Activated CD4-positive, CD25-positive, alpha-beta regulatory T cell treated with anti-CD3 and anti-CD28 coated beads, Interleukin-2, amount 50 U/mL, for 16 hours (primary cell): ENCODE measurements around the gene LRRC8A.
A peak's percentile ranks its signal among the peaks of the same experiment; 100 is the strongest.
"Not testable (repeated sequence)": the region's sequence is repeated elsewhere in the genome, so short reads cannot be mapped to it uniquely, and the experiment has no call there.

Experiments
- DNase-seq: peaks from one replicate; pipeline ENCODE4 v3.0.0-alpha.2; 2020; ENCODE audit warnings: low read depth, low spot score

LRRC8A gene

DNA sequence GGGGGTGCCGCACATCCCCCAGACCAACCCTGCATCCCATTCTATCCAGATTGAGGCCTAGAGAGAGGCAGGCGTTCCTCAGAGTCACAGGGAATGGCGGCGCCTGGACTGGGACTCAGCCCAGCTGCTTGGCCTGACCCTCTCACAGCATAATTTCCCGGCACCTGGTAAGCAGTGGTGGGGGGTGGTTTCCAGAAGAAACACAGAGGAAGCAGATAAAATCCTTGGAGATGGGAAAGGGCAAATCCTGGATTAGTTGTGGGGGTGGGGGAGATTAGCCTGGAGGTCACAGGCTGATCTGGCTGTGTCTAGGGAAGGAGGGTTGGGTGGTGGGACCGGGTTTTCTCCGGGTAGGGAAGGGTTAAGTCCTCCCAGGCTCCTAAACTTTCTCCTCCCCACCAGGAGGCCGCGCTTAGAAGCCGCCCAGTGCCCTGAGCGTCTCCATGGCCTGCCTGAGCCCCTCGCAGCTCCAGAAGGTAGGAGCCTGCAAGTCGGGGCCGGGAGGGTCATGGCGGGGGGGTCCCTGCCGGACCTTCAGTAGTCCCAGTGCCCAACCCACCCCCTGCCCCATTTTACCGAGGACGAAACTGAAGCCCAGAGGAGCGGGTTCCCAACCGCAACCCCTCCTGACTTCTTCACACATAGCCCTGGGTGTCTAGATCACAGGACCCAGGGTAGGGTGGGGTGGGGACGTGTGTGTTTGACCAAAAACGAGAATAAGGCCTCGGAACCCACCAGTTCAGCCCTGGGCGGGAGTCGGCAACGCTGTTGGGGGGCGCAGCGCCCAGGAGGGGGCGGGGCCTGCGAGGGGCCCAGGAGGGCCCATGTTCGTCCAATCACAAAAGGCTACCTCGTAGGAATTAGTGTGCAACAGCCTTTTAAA is 40.2 kb downstream of the LRRC8A start:
- DNase-seq = no peak

DNA sequence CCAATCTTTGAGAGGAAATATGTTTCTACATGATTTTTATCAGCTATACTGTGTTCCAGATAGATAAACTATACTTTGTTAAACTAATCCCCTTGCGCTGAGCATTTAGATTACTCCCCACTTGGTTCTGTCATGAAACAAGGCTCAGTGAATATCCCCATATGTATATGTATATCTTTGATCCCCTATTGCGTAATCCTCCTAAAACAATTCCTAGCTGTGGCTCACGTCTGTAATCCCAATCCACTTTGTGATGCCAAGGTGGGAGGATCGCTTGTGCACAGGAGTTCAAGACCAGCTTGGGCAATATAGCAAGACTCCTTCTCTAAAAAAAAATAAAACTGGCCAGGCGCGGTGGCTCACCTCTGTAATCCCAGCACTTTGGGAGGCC is 41.6 kb downstream of the LRRC8A start:
- DNase-seq = no peak

DNA sequence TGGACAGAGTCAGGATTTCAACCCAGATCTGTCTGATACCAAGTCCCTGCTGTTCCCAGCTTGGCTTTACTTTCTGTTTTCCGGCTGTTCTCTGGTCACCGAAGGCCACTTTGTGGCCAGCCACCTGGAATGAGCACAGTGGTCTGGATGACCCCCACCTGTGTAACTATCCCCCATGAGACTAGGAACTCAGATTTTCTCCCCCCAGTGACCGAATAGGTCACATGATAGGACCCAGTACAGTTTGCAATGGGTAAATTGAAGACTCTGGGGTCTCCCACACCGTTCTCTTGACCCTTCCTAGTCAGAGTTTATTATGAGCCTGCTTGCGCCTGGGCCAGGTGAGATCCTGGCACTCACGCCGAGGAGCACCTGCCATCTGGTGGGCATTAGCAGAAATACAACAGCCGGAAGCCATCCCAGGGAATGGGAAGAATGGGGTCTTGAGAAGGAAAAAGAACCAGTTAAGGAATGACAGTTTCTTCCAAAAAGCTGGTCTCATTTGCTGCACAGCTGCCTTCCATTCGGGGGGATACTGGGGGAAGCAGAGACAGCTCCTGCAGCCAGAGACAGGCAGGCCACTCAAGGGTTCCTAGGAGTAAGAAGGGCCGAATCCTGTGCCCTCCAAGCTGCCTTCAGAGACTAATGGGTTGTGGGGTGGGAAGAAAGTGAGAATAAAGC is 45.9 kb downstream of the LRRC8A start:
- DNase-seq = no peak

DNA sequence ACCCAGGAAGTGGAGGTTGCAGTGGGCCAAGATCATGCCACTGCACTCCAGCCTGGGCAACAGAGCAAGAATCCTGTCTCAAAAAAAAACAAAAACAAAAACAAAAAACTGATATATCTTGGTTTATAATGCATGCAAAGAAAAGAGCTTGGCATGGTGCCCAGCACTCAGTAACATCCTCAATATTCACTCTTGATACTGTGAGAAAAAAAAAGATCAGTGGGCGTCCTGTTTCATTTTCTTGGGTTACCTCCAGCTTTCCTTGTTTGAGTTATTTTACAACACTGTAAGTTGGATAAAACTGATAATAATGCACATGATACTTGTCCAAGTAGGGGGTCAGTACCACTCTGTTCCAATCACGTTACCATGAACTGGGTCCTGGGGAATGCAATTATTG is 46.7 kb downstream of the LRRC8A start:
- DNase-seq = no peak

DNA sequence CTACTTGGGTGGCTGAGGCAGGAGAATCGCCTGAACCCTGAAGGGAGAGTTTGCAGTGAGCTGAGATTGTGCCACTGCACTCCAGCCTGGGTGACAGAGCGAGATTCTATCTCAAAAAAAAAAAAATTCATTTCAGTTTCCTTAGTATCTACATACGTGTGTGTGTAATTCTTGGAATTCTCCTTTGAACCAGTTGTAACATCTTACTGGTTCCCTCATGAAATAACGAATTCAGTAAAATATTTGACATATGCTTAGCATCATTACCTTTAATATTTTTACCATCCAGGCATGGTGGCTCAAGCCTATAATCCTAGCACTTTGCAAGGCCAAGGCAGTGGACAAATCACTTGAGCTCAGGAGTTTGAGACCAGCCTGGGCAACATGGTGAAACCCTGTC is 47.6 kb downstream of the LRRC8A start:
- no peak for DNase-seq

DNA sequence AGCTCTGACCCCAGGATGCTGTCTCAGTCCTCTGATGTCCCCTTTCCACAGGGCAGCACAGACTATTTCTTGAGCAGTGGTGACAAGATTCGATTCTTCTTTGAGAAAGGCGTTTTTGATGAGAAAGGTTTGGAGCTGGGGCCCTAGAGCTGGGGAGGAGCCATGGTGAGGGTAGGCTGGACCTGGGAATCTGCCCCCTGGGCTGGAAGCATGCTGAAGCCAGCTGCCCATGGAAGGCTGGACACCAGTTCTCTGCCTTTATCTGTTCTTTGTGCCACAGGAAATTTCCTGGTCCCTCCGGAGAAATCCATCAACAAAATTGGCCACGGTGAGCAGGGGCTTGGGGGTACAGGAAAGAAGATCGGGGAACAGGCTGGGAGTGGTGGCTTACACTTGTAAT is 51.8 kb downstream of the LRRC8A start:
- DNase-seq = no peak

DNA sequence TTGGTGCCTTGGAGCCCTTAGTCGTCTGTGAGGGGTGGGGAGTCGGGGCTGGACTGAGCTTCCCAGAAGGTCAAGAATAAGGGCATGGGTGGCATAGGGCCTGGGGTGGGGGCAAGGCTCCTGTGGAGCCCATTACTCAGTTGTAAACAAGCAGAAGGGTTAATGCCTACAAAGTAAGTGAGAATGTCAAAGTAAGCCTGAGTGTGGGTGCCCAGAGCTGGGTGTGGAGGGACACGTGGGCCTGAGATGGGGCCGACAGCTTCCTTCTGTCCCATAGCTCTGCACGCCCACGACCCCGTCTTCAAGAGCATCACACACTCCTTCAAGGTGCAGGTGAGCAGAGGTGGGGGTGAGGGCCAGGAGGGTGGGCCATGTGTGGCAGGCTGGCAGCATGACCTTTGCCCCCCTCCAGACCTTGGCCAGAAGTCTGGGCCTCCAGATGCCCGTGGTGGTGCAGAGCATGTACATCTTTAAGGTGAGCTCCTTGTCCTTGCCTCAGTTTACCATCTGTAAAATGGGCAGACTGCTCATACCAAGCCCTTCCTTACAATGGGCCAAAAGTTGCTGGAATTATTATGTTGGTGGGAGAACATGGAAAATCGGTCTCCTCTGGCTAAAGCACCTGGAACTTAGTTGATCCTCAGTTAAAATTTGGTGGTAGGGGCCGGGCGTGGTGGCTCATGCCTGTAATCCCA is 54.4 kb downstream of the LRRC8A start:
- no peak for DNase-seq

DNA sequence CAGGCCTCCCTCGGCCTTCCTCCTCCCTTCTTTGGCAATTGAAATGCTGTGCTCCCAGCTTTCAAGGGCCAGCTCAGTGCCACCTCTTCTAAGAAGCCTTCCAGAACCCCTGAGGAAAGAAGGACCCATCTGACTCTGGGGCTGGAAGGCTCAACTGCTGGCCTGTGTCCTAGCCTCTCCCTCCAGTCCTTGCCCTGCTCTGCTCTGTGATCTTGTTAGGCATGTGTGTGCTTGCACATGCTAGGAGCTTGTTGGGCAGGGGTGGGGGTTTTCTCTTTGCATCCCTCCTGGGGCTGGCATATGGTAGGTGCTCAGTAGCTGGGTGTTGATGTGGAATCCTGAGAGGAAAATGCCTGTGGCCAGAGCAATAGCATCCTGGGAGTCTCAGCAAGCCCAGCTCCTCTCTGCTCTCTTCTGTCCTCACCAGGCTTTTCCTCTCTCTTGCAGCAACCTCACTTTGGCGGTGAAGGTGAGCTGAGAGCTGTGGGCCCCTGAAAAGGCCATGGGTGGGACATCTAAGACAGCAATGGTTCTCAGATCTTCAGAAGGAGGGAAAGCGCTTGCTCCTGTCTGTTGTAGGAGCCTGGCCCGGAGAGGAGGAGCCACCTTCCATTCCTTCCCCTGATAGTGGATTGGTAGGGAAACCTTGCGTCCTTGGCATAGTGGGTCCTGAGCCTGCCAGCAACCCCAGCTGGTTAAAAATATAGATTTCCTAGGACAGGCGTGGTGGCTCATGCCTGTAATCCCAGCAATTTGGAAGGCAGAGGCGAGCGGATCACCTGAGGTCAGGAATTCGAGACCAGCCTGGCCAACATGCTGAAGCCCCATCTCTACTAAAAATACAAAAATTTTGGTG is 55.6 kb downstream of the LRRC8A start:
- DNase-seq = no peak

DNA sequence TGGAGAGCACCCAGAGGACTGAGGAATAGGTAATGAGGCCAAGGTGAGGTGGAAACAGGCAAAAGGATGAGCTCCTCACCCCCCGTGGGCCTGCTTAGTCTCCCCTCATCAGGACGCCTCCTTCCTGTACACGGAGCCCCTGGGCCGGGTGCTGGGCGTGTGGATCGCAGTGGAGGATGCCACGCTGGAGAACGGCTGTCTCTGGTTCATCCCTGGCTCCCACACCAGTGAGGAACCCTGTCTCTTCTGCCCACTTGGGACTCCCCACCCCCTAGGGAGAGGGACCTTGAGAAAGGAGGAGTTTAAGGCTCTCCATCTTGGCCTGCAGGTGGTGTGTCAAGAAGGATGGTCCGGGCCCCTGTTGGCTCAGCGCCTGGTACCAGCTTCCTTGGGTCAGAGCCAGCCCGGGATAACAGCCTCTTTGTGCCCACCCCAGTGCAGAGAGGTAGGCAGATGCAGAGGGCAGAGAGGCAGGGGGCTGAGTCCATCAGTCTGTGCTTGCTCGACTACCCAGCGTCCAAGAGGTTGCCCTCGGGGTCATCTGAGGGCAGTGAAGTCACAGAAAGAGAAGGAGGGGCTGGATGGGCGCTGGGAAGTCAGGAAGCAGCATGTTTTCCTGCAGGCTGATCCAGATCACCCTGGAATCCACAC is 58.5 kb downstream of the LRRC8A start:
- DNase-seq = no peak

DNA sequence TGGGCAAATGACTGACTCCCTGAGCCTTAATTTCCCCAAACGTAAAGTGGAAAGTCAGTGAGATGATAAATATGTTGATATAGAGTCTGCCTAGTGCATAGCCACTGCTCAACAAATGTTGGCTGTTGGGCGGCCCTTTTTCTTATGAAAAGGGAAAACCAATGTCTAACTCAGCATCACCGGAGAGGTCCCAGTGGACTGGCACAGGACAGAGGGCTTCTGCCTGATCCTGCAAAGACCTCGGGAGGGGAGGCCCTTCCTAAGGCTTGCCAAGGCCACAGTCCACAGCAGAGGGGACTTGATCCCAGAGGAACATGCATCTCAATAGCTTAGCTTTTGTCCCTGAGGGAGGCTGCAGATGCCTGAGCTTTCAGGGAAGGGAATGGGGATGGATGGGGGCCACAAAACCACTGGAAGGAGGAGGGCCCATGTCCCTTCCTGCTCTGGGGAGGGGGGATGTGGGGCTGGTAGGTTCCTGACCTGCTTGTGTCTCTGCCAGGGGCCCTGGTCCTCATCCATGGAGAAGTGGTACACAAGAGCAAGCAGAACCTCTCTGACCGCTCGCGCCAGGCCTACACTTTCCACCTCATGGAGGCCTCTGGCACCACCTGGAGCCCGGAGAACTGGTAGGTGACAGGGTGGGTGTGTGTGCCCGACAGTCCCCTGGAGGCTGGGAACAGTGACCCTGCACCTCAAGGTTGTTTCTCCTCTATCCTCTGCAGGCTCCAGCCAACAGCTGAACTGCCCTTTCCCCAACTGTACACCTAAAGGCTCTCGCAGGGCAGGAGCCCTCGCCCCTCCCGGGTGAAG is 59.2 kb downstream of the LRRC8A start:
- DNase-seq = no peak

DNA sequence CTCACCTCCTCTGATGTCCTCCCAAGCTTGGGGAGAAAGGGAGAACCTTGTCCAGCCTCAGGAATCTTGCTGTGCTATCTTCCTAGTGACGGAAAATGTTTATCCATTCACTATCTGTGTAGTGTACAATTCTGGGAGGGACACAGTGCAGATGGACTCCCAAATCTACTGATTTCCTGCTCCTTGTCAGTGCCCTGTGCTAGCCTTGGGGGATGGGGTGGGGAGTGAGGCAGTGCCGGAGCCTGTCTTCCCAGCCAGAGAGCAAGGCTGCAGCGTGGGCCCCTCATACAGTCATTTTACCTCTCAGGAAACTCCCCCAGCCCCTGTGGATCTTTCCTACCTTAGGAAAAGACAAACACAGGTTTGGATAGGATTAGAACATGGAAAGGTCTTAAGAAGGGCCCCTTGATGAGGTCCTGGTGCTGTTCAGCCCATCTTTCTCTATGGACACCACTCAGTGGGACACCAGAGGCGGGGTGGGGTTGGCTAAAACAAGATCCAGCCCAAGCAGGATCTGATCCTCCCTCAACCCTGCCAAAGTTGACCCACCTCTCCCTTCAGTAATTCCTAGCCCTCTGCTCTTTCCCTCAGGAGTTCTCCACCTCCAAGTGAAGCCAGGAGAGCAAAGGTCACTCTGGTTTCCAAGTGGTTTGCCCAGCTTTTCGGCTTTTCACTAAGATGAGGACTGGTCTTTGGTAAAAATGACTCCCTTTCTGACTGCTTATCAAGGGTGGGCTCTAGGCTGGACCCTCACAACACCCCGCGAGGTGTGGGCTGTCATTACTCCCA is 62.1 kb downstream of the LRRC8A start:
- DNase-seq = no peak

DNA sequence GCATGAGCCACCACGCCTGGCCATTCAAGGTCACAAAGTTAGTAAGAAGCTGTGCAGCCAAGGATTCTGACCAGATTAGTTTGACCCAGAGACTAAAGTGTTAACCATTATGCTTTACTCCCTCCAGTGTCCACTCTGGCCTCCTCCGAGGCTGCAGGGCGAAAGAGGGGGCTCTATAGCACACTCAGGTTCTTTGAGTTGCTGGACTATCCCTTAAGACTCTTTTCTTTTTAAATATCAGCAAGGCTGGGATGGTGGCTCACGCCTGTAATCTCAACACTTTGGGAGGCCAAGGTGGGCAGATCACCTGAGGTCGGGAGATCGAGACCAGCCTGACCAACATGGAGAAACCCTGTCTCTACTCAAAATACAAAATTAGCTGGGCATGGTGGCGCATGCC is 63.0 kb downstream of the LRRC8A start:
- DNase-seq = not testable (repeated sequence)

DNA sequence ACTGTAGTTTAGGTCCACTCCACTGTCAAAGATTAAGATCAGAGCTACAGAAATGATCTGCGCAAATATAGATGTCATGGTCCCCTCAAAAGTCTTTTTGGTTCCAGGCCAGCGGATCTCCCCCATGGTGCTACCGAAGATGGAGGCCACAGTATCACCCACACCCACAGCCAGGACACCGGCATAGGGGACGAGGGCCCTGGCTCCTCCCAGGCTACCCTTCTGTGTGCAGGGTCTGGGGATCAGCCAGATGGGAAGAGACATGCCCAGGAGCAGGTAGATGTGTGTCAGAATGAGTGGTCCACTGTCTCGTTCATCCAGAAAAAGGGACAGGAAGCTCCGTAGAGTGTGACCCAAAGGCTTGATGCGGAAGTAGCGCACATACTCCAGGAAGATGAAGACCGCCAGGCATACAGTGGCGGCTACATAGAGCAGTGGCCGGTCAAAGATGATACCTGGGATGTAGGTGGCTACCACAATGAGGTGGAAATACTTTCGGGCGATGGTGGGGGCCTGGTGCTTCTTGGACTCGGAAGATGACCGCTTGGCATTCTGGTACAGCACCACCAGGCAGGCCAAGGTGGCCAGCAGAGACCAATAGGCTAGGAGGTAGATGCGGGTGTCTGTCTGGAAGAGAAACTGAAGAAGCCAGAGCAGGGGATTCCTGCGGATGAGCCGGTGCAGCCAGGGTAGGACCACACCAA is 64.0 kb downstream of the LRRC8A start:
- DNase-seq = no peak

DNA sequence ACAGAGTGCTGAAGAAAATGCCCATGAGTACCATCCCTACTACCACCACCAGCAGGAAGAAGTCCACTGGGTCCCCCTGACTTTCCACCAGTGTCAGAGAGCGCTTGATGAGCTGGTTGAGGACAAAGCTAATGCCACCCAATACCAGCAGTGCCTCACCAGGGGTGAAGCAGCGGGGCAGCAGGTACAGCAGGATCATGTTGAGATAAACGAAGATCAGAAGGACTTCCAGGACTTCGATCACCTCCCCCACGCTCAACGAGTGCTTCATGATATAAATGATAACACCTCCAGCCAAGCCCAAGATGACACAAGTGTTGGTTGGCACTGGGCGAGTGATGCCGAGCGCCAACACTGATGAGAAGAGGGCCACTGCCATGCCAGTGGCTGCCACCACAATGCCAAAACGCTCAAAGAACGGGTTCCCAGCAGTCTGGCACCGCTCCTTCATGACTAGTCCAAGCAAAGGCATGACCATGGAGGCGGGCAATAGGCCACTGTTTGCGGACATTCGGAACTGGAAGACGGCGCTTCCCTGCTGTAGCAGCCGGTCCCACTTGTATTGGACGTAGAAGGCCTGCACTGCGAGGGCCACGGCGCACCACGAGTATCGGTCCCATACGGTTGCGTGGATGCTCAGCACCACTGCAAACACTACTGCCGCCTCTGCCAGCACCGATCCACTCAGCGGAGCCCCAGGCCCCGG is 64.8 kb downstream of the LRRC8A start:
- no peak for DNase-seq

DNA sequence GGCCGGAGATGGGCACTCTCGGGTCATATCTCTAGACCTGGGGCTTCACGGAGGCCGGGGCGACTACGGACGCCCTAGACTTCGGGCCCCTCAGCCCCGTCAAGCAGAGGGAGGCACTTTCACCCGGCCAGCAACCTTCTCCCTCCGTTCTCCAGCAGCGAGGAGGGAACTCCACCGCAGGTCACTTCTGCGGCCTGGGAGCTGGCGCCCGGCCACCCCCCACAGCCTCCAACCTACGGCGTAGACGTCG is 65.3 kb downstream of the LRRC8A start:
- no peak for DNase-seq

DNA sequence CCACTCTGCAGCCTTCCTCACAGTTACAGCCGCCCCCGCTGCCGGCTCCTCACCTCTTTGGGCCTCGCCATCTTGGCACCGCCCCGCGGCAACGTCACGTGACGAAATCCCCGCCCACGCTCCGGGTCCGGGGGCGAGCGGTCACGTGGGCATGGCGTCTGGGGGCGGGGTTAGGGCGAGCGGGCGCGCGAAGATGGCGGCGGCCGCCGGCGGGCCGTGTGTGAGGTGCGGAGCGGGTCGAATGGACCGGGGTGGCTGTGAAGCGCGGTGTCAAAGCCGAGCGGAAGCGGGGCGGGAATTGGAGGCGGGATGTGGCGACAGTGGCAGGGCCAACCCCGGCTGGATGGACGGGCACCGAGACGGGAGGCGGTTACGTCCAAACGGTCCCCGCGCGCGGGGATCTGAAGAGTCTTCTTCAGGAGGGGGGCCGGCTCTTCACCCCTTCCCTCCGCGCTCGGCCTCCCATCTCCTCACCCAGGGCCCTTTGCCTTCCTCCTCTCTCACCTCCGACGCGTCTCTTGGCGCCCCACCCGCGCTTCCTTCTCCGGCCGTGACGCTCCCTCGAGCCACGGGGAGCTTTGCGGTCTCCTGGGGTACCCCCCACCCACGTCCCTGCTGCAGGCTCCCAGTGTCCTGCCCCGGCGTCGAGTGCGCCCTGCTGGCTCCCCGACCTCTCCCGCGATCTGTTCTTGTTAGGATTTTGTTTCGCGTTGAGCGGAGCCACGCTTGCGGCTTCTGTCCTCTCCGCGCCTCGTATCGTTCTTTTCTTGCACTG is 65.8 kb downstream of the LRRC8A start, which contains the start of the genes DOLK and NUP188:
Gene DOLK (minus strand): TSS at position 77 of the 775 bp plus-strand sequence. CDS start 300 bp downstream, outside the sequence.
Gene NUP188 (plus strand): TSS at position 173 of the 775 bp plus-strand sequence. CDS start 21 bp downstream, at position 194.
- DNase-seq = peak; percentile 99

DNA sequence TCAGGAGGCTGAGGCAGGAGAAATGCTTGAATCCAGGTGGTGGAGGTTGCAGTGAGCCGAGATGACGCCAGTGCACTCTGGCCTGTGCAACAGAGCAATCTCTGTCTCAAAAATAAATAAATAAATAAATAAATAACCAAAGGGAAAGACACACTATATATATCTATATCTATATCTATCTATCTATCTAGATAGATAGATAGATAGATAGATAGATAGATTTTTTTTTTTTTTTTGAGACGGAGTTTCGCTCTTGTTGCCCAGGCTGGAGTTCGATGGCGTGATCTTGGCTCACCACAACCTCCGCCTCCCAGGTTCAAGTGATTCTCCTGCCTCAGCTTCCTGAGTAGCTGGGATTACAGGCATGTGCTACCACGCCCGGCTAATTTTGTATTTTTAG is 79.5 kb downstream of the LRRC8A start:
- DNase-seq = not testable (repeated sequence)
